ENCODE results near the gene TRIM29. TPM values are rescaled to one million over a fixed set of nuclear protein-coding genes. Genes with fewer than 3 reads are reported as not detected.

Gene TRIM29
- total and polyA plus RNA-seq, 2 donors, result 19.4 to 92.0 TPM

DNA sequence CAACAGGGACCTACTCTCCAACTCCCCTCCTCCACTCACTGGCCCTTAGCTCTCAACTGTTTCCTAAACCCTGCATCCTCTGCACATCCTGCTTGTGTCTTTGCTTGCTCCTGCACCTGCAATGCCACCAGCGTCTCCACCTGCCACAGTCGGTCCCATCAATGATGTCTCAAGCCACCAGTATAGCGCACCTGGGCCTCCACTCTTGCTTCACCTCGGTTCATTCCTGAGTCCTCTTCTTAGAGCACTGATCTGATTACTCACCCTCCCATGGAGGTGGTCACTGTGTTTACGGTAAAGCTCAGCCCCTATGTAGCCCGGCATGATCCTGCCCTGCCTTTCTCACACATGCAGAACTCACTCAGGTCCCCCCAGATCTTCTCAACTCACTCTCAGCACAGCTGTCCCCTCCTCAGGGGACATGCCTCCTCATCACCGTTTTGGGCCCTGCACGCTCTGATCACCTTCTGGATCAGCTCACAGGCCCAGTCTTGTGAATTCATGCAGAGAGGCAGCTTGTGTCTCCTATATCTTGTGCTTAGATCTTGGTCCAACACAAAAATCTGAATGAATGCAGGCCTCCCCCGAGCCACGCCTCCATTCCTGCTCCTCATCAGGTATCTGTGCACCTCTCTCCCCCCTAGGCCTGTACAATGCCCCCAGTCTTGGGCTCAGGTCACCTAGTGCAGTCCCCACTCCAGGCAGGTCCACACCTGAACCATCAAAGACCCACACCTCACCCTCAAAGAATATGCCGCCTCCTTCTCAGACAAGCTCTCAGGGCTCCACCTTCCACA lies 31.4 kb downstream of the TRIM29 start:
- Histone ChIP-seq H3K4me3 (ENCODE audit: low read length in 2 of 2) (no peak overlapping the region), H3K4me1 (ENCODE audit: control insufficient read depth in 2 of 2, insufficient read depth in 2 of 2, low read length in 2 of 2) (no peaks in the 10 kb centered on the region), H3K9me3 (ENCODE audit: control insufficient read depth in 2 of 2, insufficient read depth in 1 of 2, low read length in 1 of 2) (no peaks in the 10 kb centered on the region), H3K27me3 (ENCODE audit: control insufficient read depth in 2 of 2, insufficient read depth in 1 of 2, low read length in 1 of 2) (no peaks in the 10 kb centered on the region), H3K27ac (ENCODE audit: low read depth in 1 of 2, low read length in 1 of 2) (no peak overlapping the region), H3K36me3 (ENCODE audit: control insufficient read depth in 2 of 2, insufficient read depth in 2 of 2, low read length in 1 of 2) (no peaks in the 10 kb centered on the region)
- no peak for DNase-seq (ENCODE audit: low read depth in 6 of 9, low spot score in 9 of 9)
- 90% methylated on average over 11 of the region's 11 CpGs for WGBS

DNA sequence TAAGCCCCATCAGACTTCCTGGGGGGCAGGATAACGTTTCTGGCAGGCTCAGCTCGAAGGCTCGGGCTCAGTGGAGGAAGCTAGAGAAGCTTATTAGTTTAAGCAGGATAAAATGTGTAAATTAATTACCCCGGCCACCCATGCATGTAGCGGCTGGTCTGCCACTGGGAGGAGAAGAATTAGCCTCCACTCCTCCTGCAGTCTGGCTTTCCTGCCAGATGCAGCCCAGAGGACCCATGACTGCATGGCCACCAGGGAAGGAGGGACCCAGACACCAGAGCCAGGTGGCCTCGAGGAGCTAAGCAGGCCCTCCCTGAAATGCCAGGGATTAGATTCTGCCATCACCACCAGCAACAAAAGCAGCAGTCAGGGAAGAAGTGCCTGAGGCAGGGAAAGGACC lies 32.3 kb downstream of the TRIM29 start:
- no peaks in the 10 kb centered on the region for H3K27me3 ChIP-seq (ENCODE audit: control insufficient read depth in 2 of 2, insufficient read depth in 1 of 2, low read length in 1 of 2)
- H3K9me3 ChIP-seq (ENCODE audit: control insufficient read depth in 2 of 2, insufficient read depth in 1 of 2, low read length in 1 of 2), result no peaks in the 10 kb centered on the region
- DNase-seq (ENCODE audit: low read depth in 6 of 9, low spot score in 9 of 9), result no peak
- no peaks in the 10 kb centered on the region for H3K36me3 ChIP-seq (ENCODE audit: control insufficient read depth in 2 of 2, insufficient read depth in 2 of 2, low read length in 1 of 2)
- WGBS, result 82% methylated on average over 6 of the region's 6 CpGs
- no peak overlapping the region for H3K27ac ChIP-seq (ENCODE audit: low read depth in 1 of 2, low read length in 1 of 2)
- no peaks in the 10 kb centered on the region for H3K4me1 ChIP-seq (ENCODE audit: control insufficient read depth in 2 of 2, insufficient read depth in 2 of 2, low read length in 2 of 2)
- no peak overlapping the region for H3K4me3 ChIP-seq (ENCODE audit: low read length in 2 of 2)

DNA sequence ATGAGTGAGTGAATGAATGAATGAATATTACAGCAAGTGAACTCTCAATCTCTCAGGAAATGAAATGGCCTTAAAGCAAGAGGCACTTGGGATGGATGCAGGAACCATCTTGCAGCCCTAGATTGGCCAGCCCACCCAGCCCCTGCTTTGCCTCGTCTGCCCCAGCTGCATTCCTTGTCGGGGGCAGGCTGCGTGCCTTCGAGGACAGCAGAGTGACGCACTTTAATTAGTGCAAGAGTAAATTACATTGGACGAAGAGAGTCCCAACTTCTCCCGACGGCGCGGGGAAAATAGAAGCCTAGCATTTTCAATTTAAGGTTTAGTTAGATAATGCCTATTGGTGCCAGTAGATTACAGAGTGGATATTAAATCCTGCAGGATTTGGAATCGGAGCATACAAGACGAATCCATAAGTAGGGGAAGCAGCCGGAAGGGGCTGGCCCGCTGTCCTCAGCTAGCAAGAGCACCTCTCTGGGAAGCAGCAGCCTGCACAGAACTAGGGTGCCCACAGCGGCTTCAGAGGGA lies 33.8 kb downstream of the TRIM29 start:
- 90% methylated on average over 15 of the region's 15 CpGs for WGBS
- H3K27me3 ChIP-seq (ENCODE audit: control insufficient read depth in 2 of 2, insufficient read depth in 1 of 2, low read length in 1 of 2), result no peaks in the 10 kb centered on the region

GRCh38 chr11:120102864-120103122 lies 35.1 kb downstream of the TRIM29 start:
- Histone ChIP-seq H3K27me3 (ENCODE audit: control insufficient read depth in 2 of 2, insufficient read depth in 1 of 2, low read length in 1 of 2) (peaks cover 0 to 2% of the 10 kb centered on the region in 2 donors), H3K36me3 (ENCODE audit: control insufficient read depth in 2 of 2, insufficient read depth in 2 of 2, low read length in 1 of 2) (no peaks in the 10 kb centered on the region), H3K4me1 (ENCODE audit: control insufficient read depth in 2 of 2, insufficient read depth in 2 of 2, low read length in 2 of 2) (no peaks in the 10 kb centered on the region), H3K9me3 (ENCODE audit: control insufficient read depth in 2 of 2, insufficient read depth in 1 of 2, low read length in 1 of 2) (no peaks in the 10 kb centered on the region), H3K4me3 (ENCODE audit: low read length in 2 of 2) (no peak overlapping the region), H3K27ac (ENCODE audit: low read depth in 1 of 2, low read length in 1 of 2) (no peak overlapping the region)
- no peak for DNase-seq (ENCODE audit: low read depth in 6 of 9, low spot score in 9 of 9)
- 60% methylated on average over 3 of the region's 3 CpGs for WGBS

More for the DNA sequence above, 33.8 kb downstream of the TRIM29 start:
- no peaks in the 10 kb centered on the region for H3K9me3 ChIP-seq (ENCODE audit: control insufficient read depth in 2 of 2, insufficient read depth in 1 of 2, low read length in 1 of 2)
- no peak overlapping the region for H3K27ac ChIP-seq (ENCODE audit: low read depth in 1 of 2, low read length in 1 of 2)
- DNase-seq (ENCODE audit: low read depth in 6 of 9, low spot score in 9 of 9), result no peak
- H3K36me3 ChIP-seq (ENCODE audit: control insufficient read depth in 2 of 2, insufficient read depth in 2 of 2, low read length in 1 of 2), result no peaks in the 10 kb centered on the region
- H3K4me1 ChIP-seq (ENCODE audit: control insufficient read depth in 2 of 2, insufficient read depth in 2 of 2, low read length in 2 of 2), result no peaks in the 10 kb centered on the region
- no peak overlapping the region for H3K4me3 ChIP-seq (ENCODE audit: low read length in 2 of 2)

- Histone ChIP-seq H3K4me1 (ENCODE audit: control insufficient read depth in 2 of 2, insufficient read depth in 2 of 2, low read length in 2 of 2) (no peaks in the 10 kb centered on the region), H3K27me3 (ENCODE audit: control insufficient read depth in 2 of 2, insufficient read depth in 1 of 2, low read length in 1 of 2) (peaks cover 0 to 2% of the 10 kb centered on the region in 2 donors), H3K9me3 (ENCODE audit: control insufficient read depth in 2 of 2, insufficient read depth in 1 of 2, low read length in 1 of 2) (no peaks in the 10 kb centered on the region), H3K4me3 (ENCODE audit: low read length in 2 of 2) (no peak overlapping the region), H3K36me3 (ENCODE audit: control insufficient read depth in 2 of 2, insufficient read depth in 2 of 2, low read length in 1 of 2) (no peaks in the 10 kb centered on the region), H3K27ac (ENCODE audit: low read depth in 1 of 2, low read length in 1 of 2) (no peak overlapping the region)
- WGBS, result 93% methylated on average over 8 of the region's 8 CpGs
- DNase-seq (ENCODE audit: low read depth in 6 of 9, low spot score in 9 of 9), result no peak
Measured at GRCh38 chr11:120102050-120102863, 35.7 kb downstream of the TRIM29 start.

DNA sequence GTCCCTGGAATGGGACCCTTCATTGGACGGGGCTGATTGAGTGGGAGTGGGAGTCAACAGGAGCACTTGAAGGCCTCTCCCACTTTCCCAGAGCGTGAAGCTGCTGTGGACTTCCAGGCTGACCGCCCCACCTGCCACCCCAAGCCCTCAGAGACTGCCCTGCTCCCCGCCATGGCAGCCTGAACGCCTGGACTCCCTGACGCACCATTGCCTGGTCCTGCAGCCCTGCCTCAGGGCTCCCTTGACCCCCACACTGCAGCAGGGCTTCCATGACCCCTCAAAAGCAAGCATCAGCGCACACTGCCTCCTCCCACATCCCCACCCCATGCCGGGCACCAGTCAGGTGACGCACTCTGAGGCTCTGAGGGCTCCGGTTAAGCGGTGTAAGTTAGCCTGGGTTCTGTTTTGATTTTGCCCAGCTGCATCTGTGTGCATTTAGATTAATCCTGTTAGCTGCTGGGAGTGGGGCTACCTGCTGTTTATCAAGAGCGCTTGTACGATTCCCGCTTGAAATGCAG lies 39.4 kb downstream of the TRIM29 start:
- Histone ChIP-seq H3K4me1 (ENCODE audit: control insufficient read depth in 2 of 2, insufficient read depth in 2 of 2, low read length in 2 of 2) (no peaks in the 10 kb centered on the region), H3K36me3 (ENCODE audit: control insufficient read depth in 2 of 2, insufficient read depth in 2 of 2, low read length in 1 of 2) (no peaks in the 10 kb centered on the region), H3K4me3 (ENCODE audit: low read length in 2 of 2) (no peak overlapping the region), H3K27me3 (ENCODE audit: control insufficient read depth in 2 of 2, insufficient read depth in 1 of 2, low read length in 1 of 2) (peaks cover 0 to 12% of the 10 kb centered on the region in 2 donors), H3K27ac (ENCODE audit: low read depth in 1 of 2, low read length in 1 of 2) (no peak overlapping the region), H3K9me3 (ENCODE audit: control insufficient read depth in 2 of 2, insufficient read depth in 1 of 2, low read length in 1 of 2) (no peaks in the 10 kb centered on the region)
- DNase-seq (ENCODE audit: low read depth in 6 of 9, low spot score in 9 of 9), result no peak
- WGBS, result 89% methylated on average over 14 of the region's 14 CpGs

- Histone ChIP-seq H3K9me3 (ENCODE audit: control insufficient read depth in 2 of 2, insufficient read depth in 1 of 2, low read length in 1 of 2) (no peaks in the 10 kb centered on the region), H3K36me3 (ENCODE audit: control insufficient read depth in 2 of 2, insufficient read depth in 2 of 2, low read length in 1 of 2) (no peaks in the 10 kb centered on the region), H3K4me1 (ENCODE audit: control insufficient read depth in 2 of 2, insufficient read depth in 2 of 2, low read length in 2 of 2) (no peaks in the 10 kb centered on the region), H3K27me3 (ENCODE audit: control insufficient read depth in 2 of 2, insufficient read depth in 1 of 2, low read length in 1 of 2) (peaks cover 0 to 12% of the 10 kb centered on the region in 2 donors), H3K4me3 (ENCODE audit: low read length in 2 of 2) (no peak overlapping the region), H3K27ac (ENCODE audit: low read depth in 1 of 2, low read length in 1 of 2) (no peak overlapping the region)
- WGBS, result 78% methylated on average over 10 of the region's 10 CpGs
- DNase-seq (ENCODE audit: low read depth in 6 of 9, low spot score in 9 of 9), result no peak
Measured at GRCh38 chr11:120097721-120098385, 40.1 kb downstream of the TRIM29 start.

- Histone ChIP-seq H3K36me3 (ENCODE audit: control insufficient read depth in 2 of 2, insufficient read depth in 2 of 2, low read length in 1 of 2) (no peaks in the 10 kb centered on the region), H3K4me1 (ENCODE audit: control insufficient read depth in 2 of 2, insufficient read depth in 2 of 2, low read length in 2 of 2) (no peaks in the 10 kb centered on the region), H3K9me3 (ENCODE audit: control insufficient read depth in 2 of 2, insufficient read depth in 1 of 2, low read length in 1 of 2) (no peaks in the 10 kb centered on the region), H3K27ac (ENCODE audit: low read depth in 1 of 2, low read length in 1 of 2) (no peak overlapping the region), H3K4me3 (ENCODE audit: low read length in 2 of 2) (no peak overlapping the region), H3K27me3 (ENCODE audit: control insufficient read depth in 2 of 2, insufficient read depth in 1 of 2, low read length in 1 of 2) (peaks cover 0 to 12% of the 10 kb centered on the region in 2 donors)
- WGBS, result 55% methylated on average over 15 of the region's 15 CpGs
- DNase-seq (ENCODE audit: low read depth in 6 of 9, low spot score in 9 of 9), result no peak
Measured at GRCh38 chr11:120096369-120097191, 41.3 kb downstream of the TRIM29 start.

Data from thymus (tissue), 11 donors.